22Rv1 (cell line): ENCODE measurements around the gene CMIP.

Source experiments
- CTCF ChIP-seq: fragments of 450-650 bp; IDR thresholded peaks from 2 replicates; pipeline ENCODE4 v1.5.1; 2017; ENCODE audit warnings: mild to moderate bottlenecking
- ZFX ChIP-seq: fragments of 450-650 bp; IDR thresholded peaks from 2 replicates; pipeline ENCODE4 v1.6.1; 2017; ENCODE audit warnings: antibody characterized with exemption, borderline replicate concordance

- no peak for TF ChIP-seq CTCF
- no peak for TF ChIP-seq ZFX
Observed at GRCh38 chr16:81473558-81473957, 28.9 kb downstream of the CMIP start.
